ENCODE results near the gene THAP3. TPM values are rescaled to one million over a fixed set of nuclear protein-coding genes. Genes with fewer than 3 reads are reported as not detected.

THAP3 gene
- total and polyA plus RNA-seq, 9 of the 15 experiments (the other 6 are each of a cell fraction or from before 2014, with no cell fraction given) = 1.9 to 31.2 (median 18.2) TPM

- peak in 2 of 3 experiments; percentile 9 to 65; a peak in 1 of 6 replicates for TF ChIP-seq ZBTB11 (CRISPR knock-in tag; IDR thresholded peaks at IDR 0.05)
- TF ChIP-seq ZNF830 (CRISPR knock-in tag; IDR thresholded peaks at IDR 0.05) = peak; percentile 30; the same call in 1 of the 2 replicates
- no peak for TF ChIP-seq SAFB (IDR thresholded peaks at IDR 0.05; ENCODE audit: borderline replicate concordance, low read depth, low read length)
- TF ChIP-seq NRF1 (conservative IDR thresholded peaks at IDR 0.05 in 1 of 2, IDR thresholded peaks at IDR 0.05 in 1 of 2) = peak; percentile 57 to 70; a peak in 3 of 4 replicates
- no peak; the same call in 1 of the 2 replicates for TF ChIP-seq PTTG1 (tag; IDR thresholded peaks at IDR 0.05; ENCODE audit: low read depth)
- no peak; the same call in 1 of the 2 replicates for TF ChIP-seq ZNF583 (CRISPR knock-in tag; IDR thresholded peaks at IDR 0.05)
- no peak for TF ChIP-seq ZBED1 (IDR thresholded peaks at IDR 0.05)
- 0 out of 2 replicates have a peak, but pooled peaks have one; percentile 21 for TF ChIP-seq KAT7 (CRISPR knock-in tag; IDR thresholded peaks at IDR 0.05; ENCODE audit: borderline replicate concordance)
- no peak for TF ChIP-seq HDAC6 (IDR thresholded peaks at IDR 0.05; ENCODE audit: low read depth, low read length)
- no peak for TF ChIP-seq RBM15 (IDR thresholded peaks at IDR 0.05; ENCODE audit: insufficient read depth, low read length)
- TF ChIP-seq ZFP91 (CRISPR knock-in tag; IDR thresholded peaks at IDR 0.05) = no peak
- no peak for TF ChIP-seq NCOA4 (IDR thresholded peaks at IDR 0.05; ENCODE audit: partially characterized antibody)
- no peak for TF ChIP-seq ZNF217 (CRISPR knock-in tag; IDR thresholded peaks at IDR 0.05)
- 0 out of 2 replicates have a peak, but pooled peaks have one; percentile 38 for TF ChIP-seq HBP1 (CRISPR knock-in tag; IDR thresholded peaks at IDR 0.05)
- TF ChIP-seq MECOM (CRISPR knock-in tag; IDR thresholded peaks at IDR 0.05) = peak; percentile 62; the same call in 1 of the 2 replicates
- no peak for TF ChIP-seq TCF7L2 (IDR thresholded peaks at IDR 0.05; ENCODE audit: low read depth, low read length)
- TF ChIP-seq BHLHE40 (IDR thresholded peaks at IDR 0.05; ENCODE audit: low read length) = peak; percentile 47; the same call in 1 of the 2 replicates
- TF ChIP-seq CBX8 (IDR thresholded peaks at IDR 0.05; ENCODE audit: borderline replicate concordance, extremely low read depth, low read depth, low read length, poor library complexity, severe bottlenecking) = no peak
- TF ChIP-seq USF2 (CRISPR knock-in tag; IDR thresholded peaks at IDR 0.05) = peak; percentile 81
- no peak for TF ChIP-seq SREBF1 (IDR thresholded peaks at IDR 0.05; ENCODE audit: borderline replicate concordance, low read depth, low read length)
Measured at GRCh38 chr1:6603915-6604558, 20.6 kb upstream of the THAP3 start (continued).

All from K562 (cell line).